NCI-H526 (cell line): ENCODE measurements around the gene NIT1.

Experiments
- DNase-seq, 2 experiments: peaks; one replicate each; lab custom pipeline; 2025; lab: John Stamatoyannopoulos, UW

Gene NIT1

DNA sequence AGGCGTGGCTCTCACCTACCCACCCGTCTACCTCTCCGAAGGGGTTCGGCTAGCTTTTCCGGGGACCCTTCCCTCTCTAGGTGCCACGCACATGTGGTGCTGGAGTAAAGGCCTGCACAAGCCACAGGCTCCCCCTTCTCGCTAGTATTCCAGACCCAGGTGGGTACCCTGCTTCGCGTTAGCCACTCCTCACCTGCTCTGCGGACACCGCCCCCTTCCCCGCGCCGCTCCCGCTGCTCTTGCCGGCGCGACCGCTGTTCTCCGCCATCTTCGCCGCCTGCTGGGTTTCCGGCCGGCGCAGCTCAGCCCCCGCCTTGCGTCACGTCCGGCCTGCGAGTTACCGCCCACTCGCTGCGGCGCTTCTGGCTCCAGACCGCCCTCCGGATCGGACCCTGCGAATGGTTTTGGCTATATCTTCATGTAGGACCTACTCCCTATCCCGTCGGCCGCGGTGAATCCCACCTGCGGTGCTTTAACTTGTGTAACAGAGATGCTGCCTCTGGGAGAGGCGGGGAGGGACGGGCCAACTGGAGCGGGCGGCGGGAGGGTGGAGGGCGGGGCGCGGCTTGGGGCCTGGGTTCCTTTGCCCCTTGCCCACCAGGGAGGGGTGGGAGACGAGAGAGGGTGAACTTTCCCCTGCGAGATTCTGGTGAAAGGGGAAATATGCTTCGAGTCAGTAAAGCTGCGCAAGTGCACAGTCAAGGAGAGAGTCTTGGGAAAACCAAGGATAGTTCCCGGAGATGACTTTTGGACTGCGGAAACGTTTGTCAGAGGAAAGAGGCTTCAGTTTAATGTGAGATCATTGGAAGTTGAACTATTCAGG, at the start of gene NIT1, which contains the start of gene PFDN2:
Gene NIT1 (plus strand): TSS at position 347 of the 823 bp plus-strand sequence. CDS start 72 bp downstream, at position 419.
Gene PFDN2 (minus strand): TSS at position 279 of the 823 bp plus-strand sequence. CDS start 11 bp downstream, at position 268.
- peak; percentile 79 to 97 for DNase-seq

- DNase-seq, result no peak
Measured at GRCh38 chr1:161068306-161069234, 49.3 kb upstream of the NIT1 start.

GRCh38 chr1:161069241-161069640, 48.7 kb upstream of the NIT1 start:
- no peak for DNase-seq

DNA sequence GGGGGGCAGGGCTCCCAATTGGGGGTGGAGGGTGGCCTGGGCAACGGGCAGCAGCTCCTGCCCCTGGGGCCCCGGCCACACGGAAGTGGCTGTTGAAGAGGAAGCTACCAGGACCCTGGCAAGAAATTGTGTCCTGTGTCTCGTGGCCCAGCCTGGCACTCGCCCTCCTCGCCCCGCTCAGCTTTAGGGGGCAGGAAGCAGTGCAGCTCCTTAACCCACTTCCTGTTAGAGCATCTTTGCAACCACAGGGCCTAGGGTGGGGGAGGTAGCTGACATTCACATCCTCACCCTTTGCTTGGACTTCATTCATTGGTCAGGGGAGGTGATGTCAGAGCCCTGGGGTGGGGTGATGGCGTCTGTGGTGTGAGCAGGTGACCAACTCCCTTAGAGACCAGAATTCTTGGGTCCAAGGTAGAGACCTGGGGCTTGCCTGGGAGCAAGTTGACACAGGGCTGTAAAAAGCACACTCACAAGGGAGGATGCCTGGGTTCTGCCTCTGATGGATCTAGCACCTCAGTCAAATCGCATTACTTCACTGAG, 48.1 kb upstream of the NIT1 start, which contains the start of gene ARHGAP30:
Gene ARHGAP30 (minus strand): TSS at position 161 of the 540 bp plus-strand sequence. CDS start 267 bp downstream, outside the sequence.
- DNase-seq, result no peak

- DNase-seq, result no peak
Measured at GRCh38 chr1:161070761-161071160, 47.1 kb upstream of the NIT1 start.

- DNase-seq, result peak in 1 of 2 experiments; percentile 80
Measured at GRCh38 chr1:161071886-161072371, 46.0 kb upstream of the NIT1 start.

GRCh38 chr1:161072751-161073449, 45.0 kb upstream of the NIT1 start:
- DNase-seq, result no peak

DNA sequence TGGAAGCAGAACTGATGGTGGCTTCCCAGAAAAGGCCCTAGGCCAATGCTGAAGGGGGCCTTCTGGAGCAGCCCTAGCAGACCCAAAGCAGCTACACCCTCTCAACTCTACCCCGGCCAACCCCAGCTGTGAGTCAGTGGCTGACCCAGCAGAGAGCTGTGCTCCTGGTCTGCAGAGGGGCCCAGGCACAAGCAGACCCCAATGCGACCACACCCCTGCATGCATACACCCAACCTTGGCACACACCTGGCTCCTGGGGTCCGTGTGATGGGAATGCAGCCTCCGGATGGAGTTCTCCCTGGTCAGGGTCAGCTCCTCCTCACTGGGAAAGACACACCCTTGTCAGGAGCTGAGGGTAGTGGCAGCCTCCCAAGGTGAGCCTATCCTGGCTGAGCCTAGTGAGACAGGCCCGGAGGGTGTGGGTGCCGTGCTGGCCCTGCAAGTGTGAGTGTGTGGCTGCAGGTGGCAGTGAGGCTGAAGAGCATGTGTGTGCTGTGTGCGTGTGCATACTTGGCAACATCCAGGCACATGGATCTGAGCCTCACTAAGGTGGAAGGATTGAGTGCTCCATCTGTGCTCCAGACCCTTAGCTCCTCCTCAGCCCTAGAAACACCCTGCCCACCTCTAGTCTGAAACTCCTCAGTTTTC, 44.3 kb upstream of the NIT1 start:
- DNase-seq, result no peak

- peak in 1 of 2 experiments; percentile 36 for DNase-seq
Measured at GRCh38 chr1:161074676-161075368, 43.1 kb upstream of the NIT1 start.

DNA sequence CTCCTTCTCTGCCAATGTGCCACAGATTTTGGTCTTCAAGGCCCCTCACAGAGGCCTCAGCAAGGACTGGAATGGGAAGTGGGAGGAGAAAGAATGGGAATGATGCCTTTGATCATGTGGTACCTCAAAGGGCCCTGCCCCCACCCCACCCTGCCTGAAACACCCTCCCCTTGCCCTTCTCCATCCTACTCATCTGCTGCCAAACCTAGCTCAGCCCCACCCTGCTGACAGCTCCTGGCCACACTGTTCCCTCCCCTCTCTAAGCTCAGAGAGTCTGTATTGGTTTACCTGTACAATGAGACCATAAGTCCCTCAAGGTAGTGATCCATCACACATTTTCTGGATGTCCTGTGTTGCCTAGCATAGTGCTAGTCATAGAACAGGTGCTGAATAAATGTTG, 41.5 kb upstream of the NIT1 start:
- no peak for DNase-seq

- no peak for DNase-seq
Measured at GRCh38 chr1:161077426-161077825, 40.5 kb upstream of the NIT1 start.

GRCh38 chr1:161079436-161080110, 38.3 kb upstream of the NIT1 start:
- no peak for DNase-seq

DNA sequence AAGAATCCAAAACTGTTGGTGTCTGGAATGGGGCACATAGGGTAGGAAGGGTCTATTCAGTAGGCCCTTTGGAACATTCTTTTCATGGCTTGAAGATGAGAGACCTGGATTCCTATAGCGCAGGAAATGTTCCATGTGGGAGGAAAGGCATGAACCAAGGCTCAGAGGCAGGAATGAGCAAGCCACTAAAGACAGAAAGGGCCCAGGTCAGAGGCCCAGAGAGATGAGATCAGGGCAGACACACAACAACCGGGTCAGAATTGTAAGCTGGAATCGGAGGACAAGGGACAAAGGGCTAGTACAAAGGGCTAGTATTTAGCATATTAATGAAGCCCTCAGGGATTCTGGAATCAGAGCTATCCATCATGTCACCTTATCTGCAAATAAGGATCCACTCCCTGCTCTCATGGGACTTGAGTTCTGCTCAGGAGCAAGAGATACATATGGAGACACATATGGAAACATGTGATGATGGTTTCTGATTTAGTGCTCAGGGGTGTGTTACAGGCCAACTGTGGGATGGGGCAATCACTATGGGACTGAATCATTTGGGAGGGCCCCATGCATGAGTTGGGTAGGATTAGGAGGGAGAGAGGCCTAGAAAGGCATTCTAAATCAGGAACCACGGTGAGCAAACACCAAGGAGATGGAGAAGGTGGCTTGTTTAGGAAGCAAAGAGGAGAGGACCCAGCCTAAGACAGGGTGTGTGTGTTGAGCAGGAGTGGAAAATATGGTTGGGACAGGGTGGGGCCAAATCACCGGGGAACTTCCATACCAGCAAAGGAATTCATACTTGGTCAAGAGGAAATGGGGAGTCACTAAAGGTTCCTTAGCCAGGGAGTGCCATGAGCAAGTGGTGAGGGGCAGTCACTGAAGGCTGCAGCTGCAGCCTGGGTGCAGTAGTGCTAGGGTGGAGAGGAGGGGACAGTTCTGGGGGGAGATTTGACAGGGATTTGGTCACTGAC, 37.2 kb upstream of the NIT1 start:
- peak in 1 of 2 experiments; percentile 40 for DNase-seq

- DNase-seq, result no peak
Measured at GRCh38 chr1:161081519-161081918, 36.4 kb upstream of the NIT1 start.

GRCh38 chr1:161082483-161082882, 35.4 kb upstream of the NIT1 start:
- no peak for DNase-seq

- DNase-seq, result no peak
Measured at GRCh38 chr1:161082996-161083747, 34.7 kb upstream of the NIT1 start.

DNA sequence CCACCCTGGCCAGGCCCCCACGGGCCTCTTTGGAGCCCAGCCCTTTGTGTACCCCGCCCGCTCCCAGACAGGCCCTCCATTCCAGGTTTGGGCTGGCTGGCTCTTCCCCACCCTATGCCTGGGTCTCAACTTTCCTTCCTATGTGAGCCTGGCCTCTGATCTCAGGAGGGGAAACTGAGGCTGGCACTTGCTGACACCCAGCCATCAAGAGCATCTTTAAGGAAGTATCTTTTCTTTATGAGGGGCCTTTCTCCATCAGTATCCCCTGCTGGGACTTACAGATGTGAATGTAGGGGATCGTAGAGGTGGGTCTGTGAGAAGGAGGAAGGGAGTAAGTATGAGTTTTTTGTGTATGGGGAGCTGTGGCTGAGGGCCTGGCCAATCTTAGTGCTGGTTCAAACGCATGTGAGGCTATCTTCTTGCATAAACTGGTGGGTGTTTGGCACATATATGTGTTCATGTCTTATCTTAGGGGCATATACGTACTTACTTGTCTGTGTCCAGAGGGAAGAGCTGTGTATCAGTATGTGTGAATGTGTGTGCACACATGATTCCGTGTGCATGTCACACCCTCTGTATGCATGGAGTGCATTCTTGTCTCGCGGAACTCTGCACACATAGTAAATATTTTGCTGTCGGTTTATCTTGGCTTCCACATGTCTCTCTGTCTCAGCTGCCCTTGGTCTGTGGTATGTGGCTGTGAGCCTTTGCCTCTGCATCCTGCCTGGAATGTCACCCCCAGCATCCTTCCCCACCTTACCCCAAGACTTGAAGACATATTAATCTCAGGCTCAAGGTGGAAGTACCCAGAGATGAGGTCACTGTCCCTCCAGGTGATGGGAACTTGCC, 33.9 kb upstream of the NIT1 start:
- DNase-seq, result no peak
